ENCODE results near the gene RAB6C. TPM values are rescaled to one million over a fixed set of nuclear protein-coding genes. Genes with fewer than 3 reads are reported as not detected.
"Not testable (repeated sequence)": the region's sequence is repeated elsewhere in the genome, so short reads cannot be mapped to it uniquely, and the experiment has no call there.

RAB6C gene
- not detected in 2 replicates for total RNA-seq (2013; cell fraction: nucleolus; rRNA removed)
- not detected in 2 replicates for total RNA-seq (2014; rRNA removed)
- total RNA-seq (2014; rRNA removed; fragmentation: Illumina TruSeq; extraction: Trizol) = not detected in 2 replicates
- not detected in 2 replicates for total RNA-seq (2021)
- not detected for polyA plus RNA-seq (2011; ENCODE audit: low read depth)
- polyA plus RNA-seq (2011; rRNA removed) = not detected in 2 replicates
- not detected in 2 replicates for polyA plus RNA-seq (2011; cell fraction: cytosol; rRNA removed)
- polyA plus RNA-seq (2011; cell fraction: nucleus; rRNA removed) = not detected in 2 replicates
- not detected in 2 replicates for polyA plus RNA-seq (2012)
- polyA plus RNA-seq (2014; fragmentation: Illumina TruSeq; extraction: Trizol) = not detected in 2 replicates
- polyA plus RNA-seq (2014; fragmentation: Nextera tagmentation; extraction: Ambion mirVana) = not detected
- polyA plus RNA-seq (2014; rRNA removed) = not detected in 2 replicates
- polyA plus RNA-seq (2016; fragmentation: Nextera tagmentation; extraction: Ambion mirVana) = not detected
- polyA minus RNA-seq (2011; rRNA and poly(A)+ RNA removed) = not detected in 2 replicates
- polyA minus RNA-seq (2011; cell fraction: cytosol; rRNA and poly(A)+ RNA removed) = not detected in 2 replicates
- polyA minus RNA-seq (2011; cell fraction: nucleus; rRNA and poly(A)+ RNA removed) = not detected in 2 replicates
- not detected for Bru-seq, nascent RNA
- BruChase-seq, experiment 1, labeled RNA remaining after a 6-hour chase = percentile 16 among the genes with signal in this experiment
- percentile 16 among the genes with signal in this experiment for BruChase-seq, experiment 2, labeled RNA remaining after a 2-hour chase
- long read RNA-seq, experiment 1 = 0 reads
- long read RNA-seq, experiment 2 = 0 reads

- BruUV-seq (replicated peaks); POLR2A ChIA-PET; H3K4me2 ChIP-seq (ENCODE audit: control insufficient read depth, insufficient read depth); H3K79me2 ChIP-seq (ENCODE audit: control insufficient read depth, insufficient read depth, low read length); CTCF ChIA-PET; H3K9me3 ChIP-seq (replicated peaks; ENCODE audit: control insufficient read depth, insufficient read depth, low read length); H2AFZ ChIP-seq (ENCODE audit: control insufficient read depth, low read depth, low read length); SMC1A ChIA-PET (ENCODE audit: uncharacterized antibody, unreplicated experiment); H3K4me3 ChIP-seq; H3K27ac ChIP-seq (ENCODE audit: control insufficient read depth, insufficient read depth); in situ Hi-C loops (cut with MboI); DNase-seq (ENCODE audit: low read depth, low spot score); intact Hi-C loops (cut with micrococcal nuclease; ENCODE audit: unreplicated experiment); H3K36me3 ChIP-seq (ENCODE audit: control insufficient read depth in 2 of 2, insufficient read depth in 2 of 2, low read length in 1 of 2); H3K9ac ChIP-seq (ENCODE audit: control insufficient read depth, insufficient read depth, low read length); H4K20me1 ChIP-seq (ENCODE audit: control insufficient read depth, insufficient read depth); H3K4me1 ChIP-seq (ENCODE audit: control insufficient read depth, insufficient read depth, low read length); H3K27me3 ChIP-seq (replicated peaks in 1 of 2; ENCODE audit: control insufficient read depth in 2 of 2, insufficient read depth in 2 of 2, low read length in 1 of 2); ATAC-seq; FAIRE-seq; RAD21 ChIA-PET (ENCODE audit: unreplicated experiment): not testable (repeated sequence)
- 34% methylated on average over 38 of the region's 54 CpGs for WGBS (ENCODE audit: insufficient coverage, insufficient replicate concordance, low lambda C conversion rate, missing lambda C conversion rate)
Observed at GRCh38 chr2:129979629-129980155, at the start of gene RAB6C. Gene RAB6C (plus strand): TSS chr2:129979666. CDS start chr2:129980116, 450 bp downstream.

- H2AFZ ChIP-seq (ENCODE audit: control insufficient read depth, low read depth, low read length) = no peak overlapping the region
- in situ Hi-C loops (cut with MboI) = loop anchor here (10.0 kb wide), 1 partner anchor 1224 kb away; no protein-coding TSS in a partner anchor
- DNase-seq (ENCODE audit: low read depth, low spot score) (no peak), FAIRE-seq (no peak), ATAC-seq (no peak)
- H3K27ac ChIP-seq (ENCODE audit: control insufficient read depth, insufficient read depth) = no peak overlapping the region
- H3K27me3 ChIP-seq (replicated peaks in 1 of 2; ENCODE audit: control insufficient read depth in 2 of 2, insufficient read depth in 2 of 2, low read length in 1 of 2) = no peaks in the 10 kb centered on the region; a peak in 2 of 4 replicates
- TF ChIP-seq EZH2 (IDR thresholded peaks at IDR 0.05; ENCODE audit: borderline replicate concordance, control insufficient read depth, low read depth, low read length) (no peak), SIX5 (IDR thresholded peaks at IDR 0.05; ENCODE audit: low read depth, low read length, severe bottlenecking) (no peak), CBX3 (IDR thresholded peaks at IDR 0.05; ENCODE audit: borderline replicate concordance, low read depth) (no peak), RAD21 (IDR thresholded peaks at IDR 0.05; ENCODE audit: insufficient read depth, low read depth, low read length) (no peak), SMC3 (IDR thresholded peaks at IDR 0.05; ENCODE audit: borderline replicate concordance, low read length) (no peak), DPF2 (IDR thresholded peaks at IDR 0.05) (no peak), POLR2AphosphoS5 (IDR thresholded peaks at IDR 0.05; ENCODE audit: low read length) (no peak), BCL11A (IDR thresholded peaks at IDR 0.05; ENCODE audit: low read depth, low read length) (no peak), POU2F2 (IDR thresholded peaks at IDR 0.05; ENCODE audit: borderline replicate concordance, low read depth, low read length) (no peak), ETV6 (conservative IDR thresholded peaks at IDR 0.05 in 1 of 2, IDR thresholded peaks at IDR 0.05 in 1 of 2; ENCODE audit: borderline replicate concordance in 1 of 2, low read depth in 1 of 2) (no peak), PAX8 (IDR thresholded peaks at IDR 0.05) (no peak), FOXM1 (IDR thresholded peaks at IDR 0.05; ENCODE audit: low read depth, low read length) (no peak)
- no peaks in the 10 kb centered on the region for H3K4me1 ChIP-seq (ENCODE audit: control insufficient read depth, insufficient read depth, low read length)
- no peaks in the 10 kb centered on the region for H3K36me3 ChIP-seq (ENCODE audit: control insufficient read depth in 2 of 2, insufficient read depth in 2 of 2, low read length in 1 of 2)
- no peak overlapping the region for H3K9ac ChIP-seq (ENCODE audit: control insufficient read depth, insufficient read depth, low read length)
- no peaks in the 10 kb centered on the region for H3K79me2 ChIP-seq (ENCODE audit: control insufficient read depth, insufficient read depth, low read length)
- CTCF ChIA-PET = no interaction called here
- no peaks in the 10 kb centered on the region for H3K9me3 ChIP-seq (replicated peaks; ENCODE audit: control insufficient read depth, insufficient read depth, low read length)
- WGBS (ENCODE audit: insufficient coverage, insufficient replicate concordance, low lambda C conversion rate, missing lambda C conversion rate) = 17% methylated on average over 6 of the region's 6 CpGs
- no peak overlapping the region for H3K4me2 ChIP-seq (ENCODE audit: control insufficient read depth, insufficient read depth)
- no TSS peak for BruUV-seq (replicated peaks)
- POLR2A ChIA-PET = no interaction called here
- RAD21 ChIA-PET (ENCODE audit: unreplicated experiment) = no interaction called here
- no peak overlapping the region for H3K4me3 ChIP-seq
- no peaks in the 10 kb centered on the region for H4K20me1 ChIP-seq (ENCODE audit: control insufficient read depth, insufficient read depth)
- SMC1A ChIA-PET (ENCODE audit: uncharacterized antibody, unreplicated experiment) = no interaction called here
- intact Hi-C loops (cut with micrococcal nuclease; ENCODE audit: unreplicated experiment) = no loop called here
Observed at GRCh38 chr2:129930451-129930850, 49.0 kb upstream of the RAB6C start.

All from GM12878 (cell line).